H1 (cell line): Measurements from ENCODE around the gene THADA. TPM values are rescaled to one million over a fixed set of nuclear protein-coding genes. Genes with fewer than 3 reads are reported as not detected.

ENCODE experiments used
- BACH1 ChIP-seq: IDR thresholded peaks from 2 replicates; pipeline ENCODE4 v1.6.1; 2012; ENCODE audit warnings: low read length, improper control_type of control experiment
- CEBPB ChIP-seq: IDR thresholded peaks from 2 replicates; pipeline ENCODE4 v1.6.1; 2012; ENCODE audit warnings: low read depth, low read length
- EZH2 ChIP-seq: fragments of 200-600 bp; sonication (generic); IDR thresholded peaks from 2 replicates; pipeline ENCODE4 v1.7.1; 2012; ENCODE audit warnings: low read depth, mild to moderate bottlenecking, moderate library complexity, low read length, inconsistent platforms; ENCODE audit not compliant: severe bottlenecking
- JUN ChIP-seq: IDR thresholded peaks from 2 replicates; pipeline ENCODE4 v1.6.1; 2011; ENCODE audit warnings: low read depth, mild to moderate bottlenecking, improper control_type of control experiment, low read length
- KDM4A ChIP-seq: IDR thresholded peaks from one replicate; pipeline ENCODE4 v1.7.1; 2012; ENCODE audit warnings: low read depth, mild to moderate bottlenecking, moderate library complexity, low read length, inconsistent platforms; ENCODE audit not compliant: severe bottlenecking
- polyA plus RNA-seq, 7 experiments: library from polyadenylated mRNA; depleted of rRNA in 3 of 7; stranded (reverse) in 5 of 7; unstranded in 2 of 7; fragments of >200 nt in 5 of 7; fragments of 200-250 nt in 2 of 7; gene quantifications; 1 replicate in 5 of 7; 2 replicates in 1 of 7; 4 replicates in 1 of 7; pipeline versions ENCODE4 v1.2.1 to v1.2.3, GENCODE V29; 2011 to 2013; ENCODE audit warnings: missing spikeins in 2 of 7, mixed read lengths in 2 of 7
- total RNA-seq: library from RNA; stranded (reverse); fragmentation: NEBNext Ultra II Directional; extraction: Animal tissue kit (Norgen Biotek cat#: 25700); gene quantifications from 2 replicates; pipeline ENCODE4 v1.2.1, GENCODE V29; 2021
- TF ChIP-seq, protein P1 (sequence below): IDR thresholded peaks from 2 replicates; pipeline ENCODE4 v1.6.1; 2011; ENCODE audit warnings: low read length, improper control_type of control experiment
- TF ChIP-seq, protein P2 (sequence below): IDR thresholded peaks from 2 replicates; pipeline ENCODE4 v1.6.1; 2012; ENCODE audit warnings: inconsistent platforms

THADA gene
- total and polyA plus RNA-seq, 2 of the 8 experiments (the other 6 are each of a cell fraction or from before 2014, with no cell fraction given), result 22.4 to 26.8 TPM

DNA sequence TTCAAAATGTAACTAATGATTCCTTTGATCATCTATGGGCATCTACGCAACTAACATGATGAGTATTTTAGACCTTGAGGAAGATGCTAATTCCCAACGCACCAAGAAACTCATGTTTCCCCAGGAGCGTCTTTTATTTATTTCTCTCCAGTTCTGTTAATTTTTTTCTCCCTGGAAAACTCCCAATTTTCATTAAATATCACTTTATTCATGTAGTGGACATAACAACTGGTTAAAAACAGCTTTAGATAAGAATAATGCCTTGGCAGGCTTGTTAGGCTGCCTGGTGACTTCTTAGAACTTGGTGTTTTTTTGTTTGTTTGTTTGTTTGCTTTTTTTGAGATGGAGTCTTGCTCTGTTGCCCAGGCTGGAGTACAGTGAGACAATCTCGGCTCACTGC is 306.5 kb downstream of the THADA start (continued):
- TF ChIP-seq, protein P1, sequence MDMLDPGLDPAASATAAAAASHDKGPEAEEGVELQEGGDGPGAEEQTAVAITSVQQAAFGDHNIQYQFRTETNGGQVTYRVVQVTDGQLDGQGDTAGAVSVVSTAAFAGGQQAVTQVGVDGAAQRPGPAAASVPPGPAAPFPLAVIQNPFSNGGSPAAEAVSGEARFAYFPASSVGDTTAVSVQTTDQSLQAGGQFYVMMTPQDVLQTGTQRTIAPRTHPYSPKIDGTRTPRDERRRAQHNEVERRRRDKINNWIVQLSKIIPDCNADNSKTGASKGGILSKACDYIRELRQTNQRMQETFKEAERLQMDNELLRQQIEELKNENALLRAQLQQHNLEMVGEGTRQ, result no peak
- no peak for TF ChIP-seq BACH1
- TF ChIP-seq, protein P2, sequence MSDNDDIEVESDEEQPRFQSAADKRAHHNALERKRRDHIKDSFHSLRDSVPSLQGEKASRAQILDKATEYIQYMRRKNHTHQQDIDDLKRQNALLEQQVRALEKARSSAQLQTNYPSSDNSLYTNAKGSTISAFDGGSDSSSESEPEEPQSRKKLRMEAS, result no peak
- TF ChIP-seq CEBPB, result no peak
- no peak for TF ChIP-seq EZH2
- TF ChIP-seq JUN, result no peak
- TF ChIP-seq KDM4A, result no peak
- TF ChIP-seq, all 59 proteins: peak for 0
